Stomach (tissue), 4 donors: ENCODE results near the gene TMPRSS11E.

Source experiments
- CTCF ChIP-seq, 7 experiments: fragments of 450-650 bp in 4 of 7; fragments of 200-600 bp in 3 of 7; sonication (generic) in 3 of 7; IDR thresholded peaks; one replicate each; pipeline ENCODE4 v1.5.1; 2016 to 2019; ENCODE audit warnings: antibody characterized with exemption in 7 of 7, control low read depth in 2 of 7, mild to moderate bottlenecking in 1 of 7
- POLR2A ChIP-seq, 4 donors: fragments of 450-650 bp; IDR thresholded peaks; one replicate each; pipeline ENCODE4 v1.6.1; 2016; ENCODE audit warnings: antibody characterized with exemption in 4 of 4, control low read depth in 2 of 4, mild to moderate bottlenecking in 1 of 4, moderate library complexity in 1 of 4
- POLR2AphosphoS5 ChIP-seq, 3 donors: sonication (generic); formaldehyde crosslinking; IDR thresholded peaks; one replicate each; pipeline ENCODE4 v1.6.1; 2016; ENCODE audit warnings: antibody characterized with exemption in 3 of 3

GRCh38 chr4:68520985-68521384, 73.7 kb downstream of the TMPRSS11E start:
- TF ChIP-seq CTCF (IDR thresholded peaks at IDR 0.05) (no peak), POLR2A (IDR thresholded peaks at IDR 0.05) (no peak), POLR2AphosphoS5 (IDR thresholded peaks at IDR 0.05) (no peak)
